ENCODE measurements around the gene NR3C1.

NR3C1 gene

DNA sequence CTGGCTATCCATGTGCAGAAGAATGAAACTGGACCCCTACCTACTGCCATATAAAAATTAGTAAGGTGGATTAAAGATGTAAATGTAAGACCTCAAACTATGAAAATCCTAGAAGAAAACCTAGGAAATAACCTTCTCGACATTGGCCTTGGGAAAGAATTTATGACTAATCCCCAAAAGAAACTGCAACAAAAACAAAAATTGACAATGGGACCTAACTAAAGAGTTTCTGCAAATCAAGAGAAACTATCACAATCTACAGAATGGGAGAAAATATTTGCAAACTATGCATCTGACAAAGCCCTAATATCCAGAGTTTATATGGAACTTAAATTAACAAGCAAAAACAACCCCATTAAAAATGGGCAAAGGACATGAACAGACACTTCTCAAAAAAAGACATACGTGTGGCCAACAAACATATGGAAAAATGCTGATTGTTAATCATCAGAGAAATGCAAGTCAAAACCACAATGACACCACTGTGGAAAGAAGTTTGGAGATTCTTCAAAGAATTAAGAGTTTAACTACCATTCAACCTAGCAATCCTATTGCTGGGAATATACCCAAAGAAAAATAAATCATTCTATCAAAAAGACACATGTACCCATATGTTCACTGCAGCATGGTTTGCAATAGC is 98.5 kb downstream of the NR3C1 start:
- DNase-seq, result no peak

DNA sequence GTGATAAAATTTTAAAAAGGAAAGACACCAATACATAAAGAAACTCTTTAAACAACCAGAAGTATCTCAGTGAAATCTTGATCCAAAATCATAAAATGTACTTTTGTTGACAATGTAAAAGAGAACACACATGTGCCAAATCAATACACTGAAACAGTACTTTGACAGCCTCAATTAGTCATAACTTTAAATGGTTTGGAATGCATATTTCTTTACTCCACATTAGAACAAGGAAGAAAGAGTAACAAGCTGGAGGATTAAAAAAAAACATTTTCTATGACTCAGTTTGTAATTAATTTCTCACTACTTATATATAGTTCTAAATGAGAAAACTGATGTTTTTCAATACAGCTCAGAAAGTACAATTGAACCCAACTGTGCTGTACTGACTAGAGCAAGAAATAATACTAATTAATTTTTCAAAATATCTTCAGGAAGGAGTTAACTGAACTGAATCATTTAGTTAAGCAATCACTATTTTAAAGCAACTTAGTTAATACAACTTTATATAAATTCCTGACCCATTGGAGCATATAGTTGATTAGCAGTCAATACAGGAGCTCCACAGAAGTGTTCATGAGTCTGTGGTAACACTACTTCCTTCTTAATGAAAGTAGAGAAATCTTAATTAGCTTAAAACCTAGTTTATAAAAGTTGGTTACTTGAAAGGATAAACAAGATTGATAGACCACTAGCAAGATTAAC is 101.0 kb downstream of the NR3C1 start:
- no peak for DNase-seq

DNA sequence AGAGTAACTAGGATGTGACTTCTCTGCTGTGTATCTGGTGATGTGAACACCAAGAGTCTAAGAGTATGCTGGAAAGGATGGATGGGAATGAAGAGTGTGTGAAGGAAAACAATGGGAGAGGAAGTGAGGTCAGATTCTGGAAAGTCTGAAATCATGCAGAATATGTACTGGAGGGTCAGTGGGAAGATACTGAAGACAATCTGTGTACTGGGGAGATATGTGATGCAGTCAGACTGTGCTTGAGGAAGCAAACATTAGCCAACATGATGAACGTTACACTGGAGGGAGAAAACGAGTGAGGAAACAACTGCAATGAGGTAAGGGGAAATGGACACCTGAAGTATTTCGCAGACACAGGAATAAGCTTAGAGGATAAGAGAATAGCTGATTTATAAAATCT is 105.7 kb downstream of the NR3C1 start:
- no peak for DNase-seq

DNA sequence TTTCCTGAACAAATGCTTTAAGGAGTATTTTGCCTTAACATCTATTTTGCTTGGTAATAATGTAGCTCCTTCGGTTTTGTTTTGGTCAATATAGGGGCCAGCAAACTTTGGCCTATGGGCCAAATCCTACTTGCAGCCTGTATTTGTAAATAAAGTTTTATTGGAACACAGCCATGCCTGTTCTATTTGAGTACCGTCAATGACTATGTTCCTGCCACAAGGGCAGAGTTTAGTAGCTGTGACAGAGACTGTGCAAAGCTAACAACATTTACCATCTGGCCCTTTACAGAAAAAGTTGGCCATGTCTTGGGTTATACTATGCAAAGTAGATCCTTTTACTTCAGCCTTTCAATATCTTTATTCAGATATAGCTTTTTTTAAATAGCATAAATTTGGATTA is 113.4 kb downstream of the NR3C1 start:
- DNase-seq, result no peak

DNA sequence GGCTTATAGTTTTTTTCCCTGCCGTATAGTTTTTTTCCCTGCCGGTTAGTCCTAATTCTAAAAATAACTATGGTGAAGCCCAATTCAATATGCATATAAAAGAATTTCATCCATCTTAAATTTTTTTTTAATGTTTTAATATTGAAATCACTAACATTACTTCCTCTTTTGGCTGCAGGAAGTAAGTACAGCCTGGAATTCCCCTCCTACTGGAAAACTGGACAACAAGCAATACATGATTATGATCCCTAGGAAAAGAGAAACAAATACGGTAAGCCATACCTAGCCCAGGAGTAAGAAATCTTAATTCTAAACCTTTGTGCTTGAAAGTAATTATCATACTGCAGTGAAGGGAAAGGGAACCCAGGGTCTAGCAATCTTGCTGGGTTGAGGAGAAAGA is 119.0 kb downstream of the NR3C1 start:
- no peak for DNase-seq

DNA sequence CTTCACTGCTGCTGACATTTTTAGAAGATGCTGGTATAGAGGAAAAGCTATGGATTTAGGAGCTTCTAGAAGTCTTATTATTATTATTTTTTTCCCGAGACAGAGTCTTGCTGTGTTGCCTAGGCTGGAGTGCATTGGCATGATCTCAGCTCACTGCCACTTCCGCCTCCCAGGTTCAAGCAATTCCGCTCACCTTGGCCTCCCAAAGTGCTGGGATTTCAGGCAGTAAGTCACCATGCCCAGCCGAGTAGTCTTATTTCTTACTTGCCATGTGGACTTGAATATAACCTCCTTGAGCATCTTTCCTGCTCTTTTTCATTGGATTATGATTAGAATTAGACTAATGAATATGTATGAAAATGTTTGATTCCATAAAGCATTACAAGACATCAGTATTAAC is 119.5 kb downstream of the NR3C1 start:
- no peak for DNase-seq

DNA sequence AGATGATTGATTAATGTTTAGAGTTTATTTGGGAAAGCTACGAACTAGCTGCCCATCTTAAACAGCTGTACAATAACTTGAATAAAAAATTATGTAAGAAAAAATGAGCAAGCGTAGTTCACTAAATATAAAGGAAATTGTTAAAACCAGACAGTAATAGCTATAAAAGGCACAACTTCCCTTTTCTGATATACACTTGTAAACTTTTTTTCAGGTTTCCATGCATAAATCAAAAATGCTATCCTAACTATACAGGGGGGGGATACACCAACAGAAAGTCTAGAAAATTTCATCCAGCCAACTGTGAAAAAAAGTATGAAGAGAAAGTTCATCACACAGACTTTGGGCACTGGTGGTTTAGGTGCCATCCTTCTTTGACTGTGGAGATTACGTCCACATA is 122.3 kb downstream of the NR3C1 start:
- no peak for DNase-seq

DNA sequence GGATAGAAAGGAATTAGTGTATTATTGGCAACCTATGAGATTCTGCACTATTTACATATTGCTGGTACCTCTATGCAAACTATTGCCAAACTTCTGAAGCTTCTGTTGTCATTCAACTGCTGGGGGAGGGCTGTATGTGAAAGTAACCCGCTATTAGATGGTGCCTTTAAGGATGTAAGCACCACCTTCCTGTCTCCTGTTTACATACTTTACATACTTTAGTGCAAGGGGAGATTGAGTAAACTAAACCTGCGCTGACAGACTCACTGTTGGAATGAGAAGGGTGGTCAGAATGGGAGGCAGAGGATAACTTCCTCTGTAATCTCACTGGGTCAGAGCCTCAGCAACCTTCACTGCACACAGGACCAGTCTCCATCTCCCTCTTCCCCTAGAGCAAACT is 123.8 kb downstream of the NR3C1 start:
- no peak for DNase-seq

DNA sequence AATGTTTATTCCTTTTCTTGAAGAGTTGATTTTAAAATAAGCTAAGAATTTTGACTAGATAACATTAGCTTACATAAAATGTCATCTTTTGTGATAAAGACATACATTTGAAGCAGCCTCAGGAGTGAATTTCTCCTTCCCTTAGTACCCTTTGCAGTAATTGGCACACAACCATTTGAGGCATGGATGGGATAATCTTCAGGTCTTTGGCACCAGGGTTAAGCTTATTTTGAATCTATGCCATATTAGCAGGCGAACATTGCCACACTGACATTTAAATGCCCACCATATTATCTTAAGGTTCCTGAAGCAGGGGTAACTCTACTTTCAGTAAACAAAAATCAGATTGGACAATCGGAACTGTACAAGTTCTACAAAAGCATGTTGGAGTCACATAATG is 126.0 kb downstream of the NR3C1 start:
- DNase-seq, result no peak

DNA sequence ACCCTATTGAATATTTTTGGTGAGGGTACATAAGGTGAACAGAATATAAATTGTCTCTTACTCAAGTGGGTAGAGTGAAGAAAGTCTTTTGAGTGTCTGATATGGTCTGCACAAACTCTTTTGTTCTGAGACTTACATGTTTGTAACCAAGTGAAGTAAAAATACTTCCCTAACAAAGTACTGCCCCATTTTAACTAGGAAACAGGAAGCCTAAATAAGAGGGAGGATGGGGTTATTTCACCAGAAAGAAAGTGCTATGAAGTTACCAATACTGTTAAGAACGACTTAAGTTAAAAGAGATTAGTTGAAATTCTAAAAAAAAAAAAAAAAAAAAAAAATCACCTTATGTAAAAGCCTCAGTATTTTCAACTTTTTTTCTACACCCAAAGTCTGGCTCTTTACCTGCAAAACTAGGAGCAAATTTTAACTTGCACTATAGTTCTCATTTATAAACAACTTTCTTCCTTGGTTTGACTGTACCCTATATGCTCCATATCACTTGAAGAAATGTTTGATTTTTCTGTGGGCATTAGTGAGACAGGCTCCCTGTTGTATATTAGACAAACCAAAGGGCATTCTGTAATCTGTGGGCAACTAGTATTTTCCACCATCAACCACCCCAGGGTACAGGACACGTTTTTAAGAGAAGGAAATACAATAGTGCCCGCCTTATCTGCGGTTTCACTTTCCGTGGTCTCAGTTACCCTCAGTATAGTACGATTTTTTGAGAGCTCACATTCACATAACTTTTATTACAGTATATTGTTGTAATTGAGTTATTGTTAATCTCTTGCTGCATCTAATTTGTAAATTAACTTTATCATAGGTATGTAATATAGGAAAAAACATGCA is 127.7 kb downstream of the NR3C1 start:
- no peak for DNase-seq

DNA sequence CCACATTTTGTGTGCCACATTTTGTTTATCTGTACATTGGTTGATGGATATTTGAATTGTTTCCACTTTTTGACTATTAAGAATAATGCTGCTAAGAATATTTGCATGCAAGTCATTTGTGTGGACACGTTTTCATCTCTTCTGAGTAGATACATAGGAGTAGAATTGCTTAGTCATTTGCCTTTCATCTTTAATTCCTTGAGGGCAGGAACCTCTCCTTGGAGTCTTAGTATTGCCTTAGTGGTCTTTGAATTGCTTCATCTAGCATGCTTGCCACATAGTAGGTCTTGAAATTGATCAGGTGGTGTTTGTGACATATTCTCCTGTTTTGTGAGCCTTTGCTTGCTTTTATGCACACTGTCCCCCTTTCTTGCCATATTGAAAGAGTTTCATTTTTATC is 128.5 kb downstream of the NR3C1 start:
- no peak for DNase-seq

DNA sequence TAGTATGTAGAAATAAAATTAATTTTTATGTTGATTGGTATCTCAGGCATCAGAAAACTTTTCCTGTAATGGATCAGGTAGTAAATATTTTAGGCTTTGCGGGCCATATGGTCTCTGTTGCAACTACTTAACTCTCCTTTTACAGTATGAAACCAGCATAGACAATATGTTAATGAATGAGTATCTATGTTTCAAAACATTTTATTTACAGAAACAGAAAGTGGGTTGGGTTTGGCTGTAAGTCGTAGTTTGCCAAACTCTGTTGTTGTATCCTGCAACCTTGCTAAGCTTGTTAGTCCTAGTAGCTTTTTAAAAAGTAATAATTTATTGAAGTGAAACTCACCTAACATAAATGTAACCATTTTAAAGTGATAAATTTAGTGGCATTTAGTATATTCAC is 132.1 kb downstream of the NR3C1 start:
- no peak for DNase-seq

DNA sequence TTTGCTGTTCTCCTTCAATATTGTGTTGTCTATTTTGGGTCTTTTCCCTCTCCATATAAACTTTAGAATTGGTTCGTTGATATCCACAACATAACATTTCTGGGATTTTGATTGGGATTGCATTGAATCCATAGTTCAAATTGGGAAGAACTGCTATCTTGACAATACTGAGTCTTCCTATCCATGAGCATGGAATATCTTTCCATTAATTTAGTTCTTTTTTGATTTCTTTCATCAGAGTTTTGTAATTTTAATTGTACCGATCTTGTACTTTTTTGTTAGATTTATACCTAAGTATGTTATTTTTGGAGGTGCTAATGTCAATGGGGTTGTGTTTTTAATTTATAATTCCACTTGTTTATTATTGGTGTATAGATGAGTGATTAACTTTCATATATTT is 135.1 kb downstream of the NR3C1 start:
- DNase-seq, result no peak

DNA sequence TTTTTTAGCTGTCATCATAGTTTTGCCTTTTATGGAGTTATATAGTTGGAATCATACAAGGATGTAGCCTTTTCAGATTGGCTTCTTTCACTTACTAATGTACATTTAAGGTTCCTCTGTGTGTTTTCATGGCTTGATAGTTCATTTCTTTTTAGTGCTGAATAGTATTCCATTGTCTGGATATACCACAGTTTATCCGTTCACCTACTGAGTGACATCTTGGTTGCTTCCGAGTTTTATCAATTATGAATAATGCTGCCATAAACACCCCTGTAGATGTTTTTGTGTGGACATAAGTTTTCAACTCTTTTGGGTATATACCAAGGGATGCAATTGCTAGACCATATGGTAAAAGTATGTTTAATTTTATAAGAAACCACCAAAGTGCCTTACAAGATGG is 136.3 kb downstream of the NR3C1 start:
- DNase-seq, result no peak

DNA sequence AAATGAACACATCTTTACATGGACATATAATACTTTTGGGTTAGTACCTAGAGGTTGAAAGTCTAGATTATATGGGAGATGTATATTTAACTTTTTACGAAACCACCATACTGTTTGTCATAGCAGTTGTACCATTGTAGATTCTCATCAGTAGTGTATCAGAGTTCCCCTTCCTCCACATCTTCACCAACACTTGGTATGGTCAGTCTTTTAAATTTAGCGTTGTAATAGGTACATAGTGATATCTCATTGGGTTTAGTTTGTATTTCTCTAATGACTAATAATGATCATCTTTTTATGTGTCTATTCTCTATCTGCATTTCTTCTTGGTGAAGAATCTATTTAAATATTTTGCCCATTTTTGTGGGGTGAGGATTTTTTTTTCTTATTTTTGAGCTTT is 137.5 kb downstream of the NR3C1 start:
- DNase-seq, result no peak

DNA sequence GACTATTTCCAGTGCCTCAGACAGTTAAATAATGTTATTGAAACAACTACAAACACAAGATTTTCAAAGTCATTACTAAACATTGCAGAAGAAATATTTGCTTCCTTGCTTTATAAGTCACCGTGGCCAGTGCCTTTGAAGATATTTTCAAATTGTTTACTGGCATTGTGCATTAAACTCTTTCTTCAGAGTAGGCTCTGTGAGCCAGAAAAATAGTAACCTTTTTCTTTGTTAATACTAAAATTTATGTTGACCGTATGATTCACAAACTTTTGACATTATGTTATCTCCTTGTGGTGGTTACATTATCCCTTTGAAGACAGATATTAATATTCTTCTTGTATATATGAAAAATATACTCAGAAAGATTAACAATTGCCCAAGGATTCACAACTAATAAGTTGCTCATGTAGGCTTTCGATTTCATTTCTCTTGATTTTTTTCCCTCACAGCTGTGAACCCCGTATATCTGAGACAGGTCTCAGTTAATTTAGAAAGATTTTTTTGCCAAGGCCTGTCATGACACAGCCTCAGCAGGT is 140.1 kb downstream of the NR3C1 start:
- DNase-seq, result no peak

DNA sequence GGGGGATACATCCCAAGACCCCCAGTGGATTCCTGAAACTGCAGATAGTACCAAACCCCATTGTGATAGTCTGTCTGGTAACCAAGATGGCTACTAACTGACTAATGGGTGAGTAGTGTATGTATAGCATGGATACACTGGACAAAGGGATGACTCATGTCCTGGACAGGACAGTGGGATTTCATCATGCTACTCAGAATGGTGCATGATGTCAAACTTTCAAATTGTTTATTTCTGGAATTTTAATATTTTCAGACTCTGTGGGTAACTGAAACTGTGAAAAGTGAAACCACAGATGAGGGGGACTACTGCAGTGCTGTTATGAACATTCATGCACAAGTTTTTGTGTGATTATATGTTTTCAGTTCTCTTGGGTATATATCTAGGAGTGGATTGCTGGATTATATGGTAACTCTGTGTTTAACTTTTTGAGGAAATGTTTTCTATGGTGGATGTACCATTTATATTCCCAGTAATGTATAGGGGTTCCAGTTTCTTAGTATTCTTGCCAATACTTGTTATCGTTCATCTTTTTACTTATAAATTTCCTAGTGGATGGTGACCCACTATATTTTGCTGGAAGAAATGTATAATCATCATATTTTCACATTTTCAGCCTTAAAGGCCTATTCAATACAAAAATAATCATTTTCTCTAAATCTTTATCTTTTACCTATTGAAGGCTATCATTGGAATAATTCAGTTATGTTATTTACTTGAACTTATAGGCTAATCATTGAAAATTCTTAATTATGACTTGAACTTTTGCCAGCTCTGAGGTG is 140.9 kb downstream of the NR3C1 start:
- no peak for DNase-seq

DNA sequence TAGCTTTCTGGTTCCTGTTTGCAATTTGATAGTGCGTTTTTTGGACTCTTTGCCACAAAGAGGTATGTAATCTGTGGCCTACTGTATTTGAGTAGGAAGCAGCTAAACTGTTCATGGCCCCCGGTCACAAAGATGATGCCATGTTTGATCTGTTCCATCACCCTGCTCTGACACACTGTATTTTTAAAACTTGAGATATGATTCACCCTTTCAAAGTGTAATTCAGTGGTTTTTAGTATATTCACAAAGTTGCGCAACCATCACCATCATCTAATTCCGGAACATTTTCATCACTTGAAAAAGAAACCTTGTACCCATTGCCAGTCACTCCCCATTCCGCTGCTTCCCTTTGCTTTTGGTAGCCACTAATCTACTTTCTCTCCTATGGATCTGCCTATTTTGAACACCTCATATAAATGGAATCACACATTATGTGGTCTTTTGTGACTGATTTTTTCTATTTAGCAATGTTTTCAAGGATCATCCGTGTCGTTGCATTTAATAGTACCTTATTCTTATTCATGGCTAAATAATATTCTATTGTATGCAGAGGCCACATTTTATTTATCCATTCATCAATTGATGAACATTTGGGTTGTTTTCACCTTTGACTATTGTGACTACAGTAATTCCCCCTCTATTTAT is 141.6 kb downstream of the NR3C1 start:
- DNase-seq, result no peak

DNA sequence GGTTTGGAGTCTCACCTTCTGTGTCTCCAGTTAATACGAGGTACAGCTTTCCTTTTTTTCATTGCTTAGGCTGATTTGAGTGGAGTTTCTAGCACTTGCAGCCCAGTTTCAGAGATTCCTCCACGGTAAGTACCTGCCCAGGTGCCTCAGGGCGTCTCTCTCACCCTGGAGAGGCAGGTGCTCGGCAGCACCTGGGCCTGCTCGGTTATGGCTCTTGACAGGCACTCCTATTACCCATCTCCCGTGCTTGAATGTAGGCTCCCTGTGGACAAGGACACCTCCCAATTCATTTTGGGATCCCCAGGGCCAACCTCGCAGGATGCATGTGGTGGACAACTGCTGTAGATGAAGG is 144.3 kb downstream of the NR3C1 start:
- no peak for DNase-seq

DNA sequence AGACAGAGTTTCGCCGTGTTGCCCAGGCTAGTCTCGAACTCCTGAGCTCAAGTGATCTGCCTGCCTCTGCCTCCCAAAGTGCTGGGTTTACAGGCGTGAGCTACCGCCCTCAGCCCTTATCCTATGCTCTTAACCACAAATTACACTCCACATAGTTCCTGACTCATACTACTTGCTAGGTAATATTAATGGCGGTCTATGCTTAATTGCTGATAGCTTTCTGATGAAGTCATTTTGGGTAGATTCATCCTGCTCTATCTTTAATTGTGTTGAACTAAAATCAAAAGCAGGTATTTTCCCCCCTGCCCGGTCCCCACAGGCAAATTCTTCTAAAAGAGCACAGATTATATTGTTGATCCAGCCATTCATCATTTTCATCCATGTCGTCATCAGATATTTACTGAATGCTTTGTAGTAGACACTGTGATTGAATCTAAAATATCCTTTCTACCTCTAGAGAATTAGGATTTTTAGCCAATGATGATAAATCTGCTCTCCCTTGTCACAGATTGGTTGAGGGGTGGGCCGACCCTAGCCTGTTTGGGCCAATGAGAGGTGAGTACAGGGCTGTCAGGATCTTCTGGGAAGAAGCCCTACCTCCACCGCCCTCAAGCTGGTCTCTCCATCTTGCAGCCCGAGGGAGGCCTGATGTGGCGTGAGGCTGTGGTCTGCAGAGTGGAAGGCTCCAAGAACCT is 144.8 kb downstream of the NR3C1 start:
- DNase-seq, result no peak

DNA sequence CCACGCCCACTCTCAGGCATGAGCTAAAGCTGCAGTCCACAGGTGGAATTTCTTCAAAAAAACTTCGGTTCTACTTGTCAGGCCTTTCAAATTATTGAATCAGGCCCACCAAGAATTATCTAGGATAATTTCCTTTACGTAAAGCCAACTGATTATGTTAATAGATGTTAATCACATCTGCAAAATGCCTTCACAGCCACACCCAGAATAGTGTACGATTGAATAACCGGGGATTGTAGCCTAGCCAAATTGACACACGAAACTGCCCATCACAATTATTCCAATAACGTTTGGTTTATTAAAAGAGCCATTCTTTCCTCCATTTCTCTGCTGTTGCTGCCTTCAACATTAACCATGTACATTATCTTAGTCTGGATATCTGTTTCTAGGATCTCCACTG is 148.7 kb downstream of the NR3C1 start:
- no peak for DNase-seq

DNA sequence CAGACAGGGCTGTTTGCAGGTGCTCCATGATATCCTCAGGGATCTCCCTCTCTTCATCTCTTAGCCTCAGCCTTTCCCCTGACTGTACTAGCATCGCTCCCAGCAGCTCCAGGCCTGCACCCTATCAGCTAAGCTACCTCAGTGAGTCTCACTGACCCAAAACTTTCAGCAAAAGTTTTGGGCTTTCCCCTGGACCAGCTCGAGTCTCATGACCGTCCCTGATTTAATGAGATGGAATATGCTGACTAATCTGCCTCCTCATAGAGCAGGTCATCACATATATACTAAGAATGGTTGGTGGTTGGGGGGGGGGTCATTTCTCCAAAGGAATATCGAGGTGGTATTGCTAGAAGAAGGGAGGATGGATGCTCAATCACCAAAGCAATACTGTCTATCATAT is 151.5 kb downstream of the NR3C1 start:
- no peak for DNase-seq

Measured in NCI-H1417 (cell line).